GM19328 (cell line): ENCODE data around the gene MEPCE.
A peak's percentile ranks its signal among the peaks of the same experiment; 100 is the strongest.

Experiments
- ATAC-seq: cut with Tn5 transposase; IDR thresholded peaks from one replicate; pipeline ENCODE4 v1.9.1; 2021; ENCODE audit warnings: mild to moderate bottlenecking, moderate library complexity; ENCODE audit not compliant: unreplicated experiment

MEPCE gene

GRCh38 chr7:100402241-100402640 lies 27.4 kb upstream of the MEPCE start:
- ATAC-seq, result no peak

GRCh38 chr7:100406767-100407166 lies 22.9 kb upstream of the MEPCE start:
- no peak for ATAC-seq

GRCh38 chr7:100407285-100408180 lies 22.1 kb upstream of the MEPCE start:
- ATAC-seq, result no peak

GRCh38 chr7:100411101-100411500 lies 18.5 kb upstream of the MEPCE start:
- ATAC-seq, result no peak

DNA sequence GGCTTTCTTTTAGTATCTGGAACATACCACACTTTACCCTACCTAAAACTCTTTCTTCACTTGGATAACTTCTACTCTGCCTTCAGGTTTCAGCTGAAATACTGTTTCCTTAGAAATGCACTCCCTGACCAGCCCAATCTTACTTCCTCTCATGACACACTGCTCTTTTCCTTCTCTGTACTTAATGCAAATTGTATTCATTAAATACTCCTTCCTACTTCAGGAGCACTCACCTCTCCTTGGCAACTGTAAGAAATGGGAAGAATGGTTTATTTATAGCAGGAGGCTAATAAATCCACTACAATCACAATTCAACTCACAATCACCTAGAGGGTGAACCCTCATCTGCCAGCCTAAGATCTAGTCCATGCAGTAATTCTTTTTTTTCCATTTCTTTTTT lies 16.3 kb upstream of the MEPCE start:
- no peak for ATAC-seq

GRCh38 chr7:100413889-100414288 lies 15.7 kb upstream of the MEPCE start:
- no peak for ATAC-seq

GRCh38 chr7:100415448-100415847 lies 14.2 kb upstream of the MEPCE start:
- no peak for ATAC-seq

GRCh38 chr7:100418930-100419659 lies 10.5 kb upstream of the MEPCE start:
- no peak for ATAC-seq

DNA sequence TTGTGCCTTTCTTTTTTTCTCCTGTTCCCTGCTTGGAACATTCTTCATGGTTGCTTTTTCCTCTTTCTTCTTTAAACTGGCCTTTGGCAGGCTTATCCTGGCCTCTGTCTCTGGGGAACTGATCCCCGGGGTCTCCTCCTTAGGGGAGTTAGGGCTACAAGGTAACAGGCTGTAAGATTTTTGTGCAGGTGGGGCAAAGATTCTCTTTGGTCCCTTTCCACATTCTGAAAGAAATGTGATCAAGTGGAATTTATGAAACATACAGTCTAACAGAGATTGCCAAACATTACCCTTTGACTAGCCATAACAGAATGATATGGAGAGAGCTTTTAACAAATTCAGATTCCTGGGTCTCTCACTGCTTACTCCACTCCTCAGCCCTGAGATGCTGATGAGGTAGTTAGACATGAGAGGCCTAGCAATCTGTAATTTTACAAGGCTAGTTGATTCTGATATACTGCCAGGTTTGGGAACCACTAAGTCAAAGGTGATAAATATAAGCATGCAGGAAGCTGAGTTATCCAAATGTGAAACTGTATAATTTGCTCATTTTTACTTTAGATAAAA lies 9.9 kb upstream of the MEPCE start:
- ATAC-seq, result no peak

DNA sequence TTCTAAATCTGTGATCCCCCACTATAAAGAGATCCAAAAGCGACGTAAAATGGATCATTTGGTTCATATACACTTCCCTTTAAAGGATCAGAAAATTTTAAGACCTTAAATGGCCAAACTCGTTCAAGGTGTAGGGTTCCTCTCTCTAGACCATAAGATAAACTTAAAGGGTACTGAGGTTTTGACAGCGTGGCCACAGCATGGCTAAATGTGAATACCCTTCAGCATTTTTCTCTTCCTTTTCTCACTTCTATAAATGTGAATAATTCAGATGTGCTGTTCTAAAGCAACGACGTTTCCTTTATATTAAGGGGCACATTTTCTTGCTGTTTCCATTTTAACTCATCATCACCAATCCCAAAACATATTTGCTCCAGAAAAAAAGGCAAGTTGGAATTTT lies 6.3 kb upstream of the MEPCE start:
- no peak for ATAC-seq

DNA sequence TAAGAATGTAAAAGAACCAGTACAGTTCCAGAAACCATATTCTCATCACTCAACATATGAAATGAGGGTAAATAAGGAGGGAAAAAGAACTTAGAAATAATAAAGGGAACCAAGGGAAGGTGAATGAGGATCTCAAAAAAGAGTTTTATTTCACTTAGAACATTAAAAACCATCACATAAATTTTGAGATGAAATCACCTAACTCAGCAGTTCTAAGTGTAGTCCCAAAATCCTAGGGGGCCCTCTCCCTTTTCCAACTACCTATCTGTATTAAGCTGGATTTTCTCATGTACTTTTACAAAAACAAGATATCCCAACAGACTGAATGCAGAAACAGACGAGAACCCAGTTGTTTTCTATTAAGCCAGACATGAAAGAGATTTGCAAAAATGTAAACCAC lies 4.3 kb upstream of the MEPCE start:
- ATAC-seq, result no peak

DNA sequence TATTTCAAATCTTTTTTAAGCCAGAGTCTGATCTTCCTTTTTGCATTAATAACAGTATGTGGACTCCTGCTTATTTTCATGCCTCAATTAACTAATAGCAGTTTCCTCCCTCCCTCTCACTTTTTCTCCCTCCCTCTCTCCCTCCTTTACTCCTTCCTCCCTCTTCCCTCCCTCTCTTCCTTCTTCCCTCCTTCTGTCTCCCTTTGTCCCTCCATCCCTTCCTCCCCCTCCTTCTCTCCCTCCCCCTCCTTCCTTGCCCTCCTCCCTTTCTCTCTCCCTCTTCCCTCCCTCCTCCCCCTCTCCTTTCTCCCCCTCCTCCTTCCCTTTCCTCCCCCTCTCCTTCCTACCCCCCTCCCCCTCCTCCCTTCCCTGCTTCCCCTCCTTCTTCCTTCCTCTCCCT lies 3.1 kb upstream of the MEPCE start:
- no peak for ATAC-seq

DNA sequence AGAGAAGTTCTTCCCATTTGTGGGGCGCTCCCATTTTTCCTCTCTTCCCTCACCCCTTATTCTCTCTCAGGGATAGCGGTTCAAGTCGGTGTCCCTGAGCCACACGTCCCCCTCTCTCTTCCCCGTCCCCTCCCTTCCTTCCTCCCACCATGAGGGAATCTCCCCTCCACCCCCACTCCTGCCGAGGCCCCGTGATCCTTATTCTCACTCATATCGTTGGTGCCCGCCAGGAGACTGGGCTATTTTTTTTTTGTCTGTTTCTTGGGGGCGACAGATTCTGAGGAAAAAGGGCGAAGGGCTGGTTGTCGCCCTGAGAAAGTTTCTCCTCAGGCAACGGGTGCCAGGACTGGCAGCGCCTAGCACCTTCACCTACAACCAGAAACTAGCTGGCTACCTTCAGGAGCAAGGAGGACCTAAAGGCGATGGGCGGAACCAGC lies 1.9 kb upstream of the MEPCE start:
- ATAC-seq, result no peak

GRCh38 chr7:100428199-100428966 lies 1.2 kb upstream of the MEPCE start, which contains the start of gene ZCWPW1:
ZCWPW1 (minus strand) TSS chr7:100428703; CDS start chr7:100420649, 8,054 bp downstream.
- ATAC-seq, result peak; percentile 30

- ATAC-seq, result peak; percentile 49
These were observed 529 bp upstream of the MEPCE start for GRCh38 chr7:100428967-100429636.

DNA sequence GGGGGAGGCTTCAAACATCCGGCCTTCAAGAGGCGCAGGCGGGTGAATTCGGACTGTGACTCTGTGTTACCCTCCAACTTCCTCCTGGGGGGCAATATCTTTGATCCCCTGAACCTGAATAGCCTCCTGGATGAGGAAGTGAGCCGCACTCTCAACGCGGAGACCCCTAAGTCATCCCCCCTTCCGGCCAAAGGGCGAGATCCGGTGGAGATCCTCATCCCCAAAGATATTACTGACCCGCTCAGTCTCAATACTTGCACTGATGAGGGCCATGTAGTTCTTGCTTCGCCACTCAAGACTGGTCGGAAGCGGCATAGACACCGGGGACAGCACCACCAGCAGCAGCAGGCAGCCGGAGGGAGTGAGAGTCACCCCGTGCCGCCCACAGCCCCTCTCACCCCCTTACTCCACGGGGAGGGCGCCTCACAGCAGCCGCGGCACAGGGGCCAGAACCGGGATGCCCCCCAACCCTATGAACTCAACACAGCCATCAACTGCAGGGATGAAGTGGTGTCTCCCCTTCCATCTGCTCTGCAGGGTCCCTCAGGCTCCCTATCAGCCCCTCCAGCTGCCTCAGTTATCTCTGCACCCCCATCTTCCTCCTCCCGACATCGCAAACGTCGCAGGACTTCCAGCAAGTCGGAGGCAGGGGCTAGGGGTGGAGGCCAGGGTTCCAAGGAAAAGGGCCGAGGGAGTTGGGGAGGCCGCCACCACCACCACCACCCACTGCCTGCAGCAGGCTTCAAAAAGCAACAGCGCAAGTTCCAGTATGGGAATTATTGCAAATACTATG lies 1.1 kb downstream of the MEPCE start:
- no peak for ATAC-seq

GRCh38 chr7:100431286-100431735 lies 1.7 kb downstream of the MEPCE start:
- no peak for ATAC-seq

- ATAC-seq, result no peak
These were observed 2.4 kb downstream of the MEPCE start for GRCh38 chr7:100432053-100432452.

- ATAC-seq, result no peak
These were observed 3.1 kb downstream of the MEPCE start for GRCh38 chr7:100432621-100433275.
